Endothelial cell of umbilical vein (primary cell): ENCODE results near the gene TCTN2.

Experiments
- GATA2 ChIP-seq: IDR thresholded peaks from 2 replicates; pipeline ENCODE4 v1.7.0; 2011; ENCODE audit warnings: low read depth, mild to moderate bottlenecking, moderate library complexity, mixed read lengths, low read length; ENCODE audit not compliant: insufficient read length, insufficient read depth
- JUN ChIP-seq: IDR thresholded peaks from 2 replicates; pipeline ENCODE4 v1.6.1; 2011; ENCODE audit warnings: borderline replicate concordance, low read depth; ENCODE audit not compliant: insufficient read length, insufficient read depth
- MYC ChIP-seq: IDR thresholded peaks from one replicate; pipeline ENCODE4 v1.6.1; 2011; ENCODE audit warnings: mild to moderate bottlenecking, low read depth, low read length
- POLR2A ChIP-seq: IDR thresholded peaks from 2 replicates; pipeline ENCODE4 v1.6.1; 2012; ENCODE audit warnings: low read depth, mild to moderate bottlenecking, control low read depth, low read length
- POLR2AphosphoS5 ChIP-seq: IDR thresholded peaks from 2 replicates; pipeline ENCODE4 v1.6.1; 2012; ENCODE audit warnings: low read depth, mild to moderate bottlenecking, control low read depth, low read length, moderate library complexity; ENCODE audit not compliant: insufficient read depth
- TF ChIP-seq, protein P1 (sequence below), 2 donors: IDR thresholded peaks; 1 replicate in 1 of 2; 2 replicates in 1 of 2; pipeline ENCODE4 v1.5.1; 2011; ENCODE audit warnings: low read length in 2 of 2, mild to moderate bottlenecking in 2 of 2, moderate library complexity in 2 of 2, control low read depth in 1 of 2, inconsistent platforms in 1 of 2, low read depth in 1 of 2; ENCODE audit not compliant: insufficient read depth in 1 of 2; ENCODE audit errors: extremely low read depth in 1 of 2
- TF ChIP-seq, protein P2 (sequence below): IDR thresholded peaks from 2 replicates; pipeline ENCODE4 v1.6.1; 2011; ENCODE audit not compliant: insufficient read depth, insufficient read length

DNA sequence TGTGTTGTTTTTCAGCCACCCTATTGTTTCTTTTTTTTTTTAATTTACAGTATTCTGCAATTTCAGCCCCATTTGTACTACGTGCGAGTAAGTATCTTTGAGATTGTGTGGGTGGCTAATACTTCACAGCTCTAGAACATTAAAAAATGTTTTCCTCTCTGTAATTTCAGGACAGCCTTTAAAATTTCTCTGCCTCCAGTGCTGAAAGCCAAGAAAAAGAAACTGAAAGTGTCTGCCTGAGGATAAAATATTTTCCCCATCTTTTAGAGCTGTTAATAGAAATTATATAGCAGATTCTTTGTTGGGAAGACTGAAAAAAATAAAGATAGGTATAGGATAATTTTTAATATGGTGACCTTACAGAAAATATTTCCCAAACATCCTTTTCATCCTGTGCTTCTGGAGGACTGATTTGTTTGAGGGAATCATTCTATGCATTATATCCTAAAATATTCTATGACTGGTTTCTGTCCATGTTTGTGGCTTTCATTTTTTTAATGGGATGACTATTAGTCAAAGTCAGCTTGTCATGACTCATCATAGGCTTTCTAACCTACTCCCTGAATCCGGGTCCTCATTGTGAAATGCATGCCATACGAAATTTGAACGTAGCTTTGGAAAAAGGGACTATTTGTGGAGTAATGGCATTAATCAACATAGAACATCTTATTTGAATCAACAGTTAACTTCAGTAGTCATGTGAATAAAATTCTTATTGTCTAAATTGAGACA is 10.8 kb upstream of the TCTN2 start:
- TF ChIP-seq, protein P1, sequence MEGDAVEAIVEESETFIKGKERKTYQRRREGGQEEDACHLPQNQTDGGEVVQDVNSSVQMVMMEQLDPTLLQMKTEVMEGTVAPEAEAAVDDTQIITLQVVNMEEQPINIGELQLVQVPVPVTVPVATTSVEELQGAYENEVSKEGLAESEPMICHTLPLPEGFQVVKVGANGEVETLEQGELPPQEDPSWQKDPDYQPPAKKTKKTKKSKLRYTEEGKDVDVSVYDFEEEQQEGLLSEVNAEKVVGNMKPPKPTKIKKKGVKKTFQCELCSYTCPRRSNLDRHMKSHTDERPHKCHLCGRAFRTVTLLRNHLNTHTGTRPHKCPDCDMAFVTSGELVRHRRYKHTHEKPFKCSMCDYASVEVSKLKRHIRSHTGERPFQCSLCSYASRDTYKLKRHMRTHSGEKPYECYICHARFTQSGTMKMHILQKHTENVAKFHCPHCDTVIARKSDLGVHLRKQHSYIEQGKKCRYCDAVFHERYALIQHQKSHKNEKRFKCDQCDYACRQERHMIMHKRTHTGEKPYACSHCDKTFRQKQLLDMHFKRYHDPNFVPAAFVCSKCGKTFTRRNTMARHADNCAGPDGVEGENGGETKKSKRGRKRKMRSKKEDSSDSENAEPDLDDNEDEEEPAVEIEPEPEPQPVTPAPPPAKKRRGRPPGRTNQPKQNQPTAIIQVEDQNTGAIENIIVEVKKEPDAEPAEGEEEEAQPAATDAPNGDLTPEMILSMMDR (IDR thresholded peaks at IDR 0.05; ENCODE audit: extremely low read depth in 1 of 2, insufficient read depth in 1 of 2, low read depth in 1 of 2, low read length in 2 of 2): no peak
- TF ChIP-seq POLR2A (no peak), POLR2AphosphoS5 (no peak), GATA2 (no peak), JUN (peak; percentile 33), MYC (no peak)
- TF ChIP-seq, protein P2, sequence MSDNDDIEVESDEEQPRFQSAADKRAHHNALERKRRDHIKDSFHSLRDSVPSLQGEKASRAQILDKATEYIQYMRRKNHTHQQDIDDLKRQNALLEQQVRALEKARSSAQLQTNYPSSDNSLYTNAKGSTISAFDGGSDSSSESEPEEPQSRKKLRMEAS: no peak
